GM12892 (cell line): ENCODE data around the gene UGT2B17.

ENCODE experiments used
- POLR2A ChIP-seq: IDR thresholded peaks from 2 replicates; pipeline ENCODE4 v1.6.1; 2011; ENCODE audit warnings: low read depth, low read length, control low read depth
- POLR2AphosphoS5 ChIP-seq: IDR thresholded peaks from 2 replicates; pipeline ENCODE4 v1.6.1; 2011; ENCODE audit warnings: low read depth, low read length, control low read depth
- TAF1 ChIP-seq: IDR thresholded peaks from 2 replicates; pipeline ENCODE4 v1.6.1; 2011; ENCODE audit warnings: low read depth, mild to moderate bottlenecking, control low read depth, low read length, borderline replicate concordance

DNA sequence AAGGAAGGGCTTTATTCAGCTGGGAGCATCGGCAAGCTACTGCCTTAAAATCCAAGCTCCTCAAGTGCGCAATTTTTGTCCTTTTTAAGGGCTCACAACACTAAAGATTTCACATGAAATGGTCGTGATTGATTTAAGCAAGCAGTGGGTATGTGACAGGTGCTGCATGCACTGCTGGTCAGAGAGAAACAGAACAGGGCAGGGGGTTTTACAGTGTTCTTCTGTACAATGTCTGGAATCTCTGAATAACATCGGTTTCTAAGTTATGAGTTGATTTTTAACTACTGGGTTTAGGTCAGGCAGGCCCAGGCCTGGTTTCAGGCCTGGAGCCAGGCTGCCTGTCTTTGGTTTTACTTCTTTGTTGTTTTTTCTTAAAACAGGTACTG is 6.0 kb downstream of the UGT2B17 start:
- TF ChIP-seq POLR2AphosphoS5: no peak
- no peak for TF ChIP-seq POLR2A
- TF ChIP-seq TAF1: no peak
